HepG2 (cell line): ENCODE results near the gene WNK2. TPM values are rescaled to one million over a fixed set of nuclear protein-coding genes. Genes with fewer than 3 reads are reported as not detected.

Source experiments
- ATAC-seq: fragments of 200-7000 bp; cut with Tn5 transposase; 3 replicates; pipeline ENCODE4 v1.9.1; 2020; ENCODE audit warnings: mild to moderate bottlenecking, moderate library complexity
- BruUV-seq: library from RNA; stranded (reverse); fragments of 400-500 nt; replicated peaks from 2 replicates; lab custom pipeline; 2021; lab: Mats Ljungman, UMichigan
- CTCF ChIA-PET: fragments of 300-600 bp; formaldehyde crosslinking; extraction: SDS; loops from one replicate; lab custom pipeline; 2021; ENCODE audit warnings: low total read pairs, inconsistent platforms, low intra/inter-chr PET ratio; lab: Yijun Ruan, JAX
- POLR2A ChIA-PET: fragments of 350-600 bp; sonication (Branson Sonifier 250); formaldehyde crosslinking; loops from one replicate; lab custom pipeline; 2020; ENCODE audit warnings: antibody characterized with exemption, inconsistent platforms; lab: Yijun Ruan, JAX
- DNase-seq: peaks from one replicate; pipeline ENCODE4 v3.0.0-alpha.2; 2015; ENCODE audit warnings: low spot score
- FAIRE-seq: peaks from 3 replicates; lab custom pipeline; 2011; peaks lifted over from hg19 to GRCh38; lab: Jason Lieb, UNC
- H2AFZ ChIP-seq: one replicate; pipeline ENCODE4 v1.6.1; 2011; ENCODE audit warnings: low read length, inconsistent platforms
- H3K27ac ChIP-seq: fragments of 300-600 bp; 3 replicates; pipeline ENCODE4 v1.8.0; 2011; ENCODE audit warnings: mixed run types, mild to moderate bottlenecking, mixed read lengths, low read length, inconsistent platforms; ENCODE audit not compliant: insufficient read depth; ENCODE audit errors: extremely low read length
- H3K27me3 ChIP-seq, 2 experiments: fragments of 200-600 bp in 1 of 2; 2 replicates in 1 of 2; 3 replicates in 1 of 2; pipeline versions ENCODE4 v1.6.0 to v1.8.0; 2011; ENCODE audit warnings: low read length in 2 of 2, mild to moderate bottlenecking in 2 of 2, moderate library complexity in 2 of 2, inconsistent platforms in 1 of 2; ENCODE audit not compliant: insufficient read depth in 2 of 2, control insufficient read depth in 1 of 2
- H3K36me3 ChIP-seq, 2 experiments: fragments of 200-600 bp in 1 of 2; replicated peaks in 1 of 2; 2 replicates in 1 of 2; 3 replicates in 1 of 2; pipeline versions ENCODE4 v1.5.1 to v1.8.0; 2011; ENCODE audit warnings: low read length in 2 of 2, inconsistent platforms in 1 of 2; ENCODE audit not compliant: insufficient read depth in 2 of 2, control insufficient read depth in 1 of 2
- H3K4me1 ChIP-seq: 2 replicates; pipeline ENCODE4 v1.5.1; 2012; ENCODE audit warnings: low read length, inconsistent platforms; ENCODE audit not compliant: insufficient read depth
- H3K4me2 ChIP-seq: 2 replicates; pipeline ENCODE4 v1.6.0; 2011; ENCODE audit warnings: low read depth, low read length, inconsistent platforms
- H3K4me3 ChIP-seq, 3 experiments: fragments of 200-600 bp in 1 of 3; sonication (generic), shearing (Covaris generic) in 1 of 3; replicated peaks in 1 of 3; 2 replicates each; pipeline ENCODE4 v1.5.1; 2011 to 2016; ENCODE audit warnings: low read length in 3 of 3, inconsistent platforms in 2 of 3, low read depth in 2 of 3, mild to moderate bottlenecking in 2 of 3, control low read depth in 1 of 3, mixed read lengths in 1 of 3; ENCODE audit not compliant: insufficient read depth in 1 of 3
- H3K79me2 ChIP-seq: one replicate; pipeline ENCODE4 v1.6.1; 2011; ENCODE audit warnings: low read length, inconsistent platforms; ENCODE audit not compliant: insufficient read depth
- H3K9ac ChIP-seq: 2 replicates; pipeline ENCODE4 v1.6.0; 2011; ENCODE audit warnings: mild to moderate bottlenecking, low read depth, low read length, inconsistent platforms; ENCODE audit not compliant: insufficient read depth
- H3K9me3 ChIP-seq: 2 replicates; pipeline ENCODE4 v1.5.1; 2012; ENCODE audit warnings: mild to moderate bottlenecking, low read length
- H4K20me1 ChIP-seq: 2 replicates; pipeline ENCODE4 v1.6.0; 2011; ENCODE audit warnings: inconsistent platforms, mild to moderate bottlenecking, low read length, moderate library complexity; ENCODE audit not compliant: insufficient read depth
- CREB1 ChIP-seq, 2 experiments: fragments of 450-650 bp in 1 of 2; IDR thresholded peaks; 2 replicates each; pipeline ENCODE4 v1.6.1; 2016 to 2017; ENCODE audit warnings: control low read depth in 1 of 2, mild to moderate bottlenecking in 1 of 2, missing compliant biosample characterization in 1 of 2, missing genetic modification characterization in 1 of 2
- KLF11 ChIP-seq: IDR thresholded peaks from 2 replicates; pipeline ENCODE4 v1.6.1; 2016; ENCODE audit warnings: missing compliant biosample characterization
- SKIL ChIP-seq: sonication (generic); formaldehyde crosslinking; IDR thresholded peaks from 2 replicates; pipeline ENCODE4 v1.8.0; 2022; ENCODE audit warnings: missing genetic modification reagents, mild to moderate bottlenecking, moderate library complexity, borderline replicate concordance
- TBX3 ChIP-seq: fragments of 450-650 bp; IDR thresholded peaks from 2 replicates; pipeline ENCODE4 v1.6.1; 2017; ENCODE audit warnings: antibody characterized with exemption, mild to moderate bottlenecking, inconsistent platforms, borderline replicate concordance
- ZNF414 ChIP-seq: sonication (generic); formaldehyde crosslinking; IDR thresholded peaks from 2 replicates; pipeline ENCODE4 v1.5.0; 2020; ENCODE audit warnings: missing genetic modification reagents
- WGBS: methylation state at CpG from one replicate; pipeline ENCODE4 v1.1.6; 2017; ENCODE audit warnings: low lambda C conversion rate; 5-methylcytosine and 5-hydroxymethylcytosine counted together
- in situ Hi-C: cut with HindIII; loops from 2 replicates; pipeline ENCODE4 v1.10.0; 2017; ENCODE audit warnings: low pct_unique_long_range_greater_than_20kb; ENCODE audit not compliant: extremely low pct_ligation_motif_present
- intact Hi-C: fragments of 100-400 bp; cut with micrococcal nuclease; formaldehyde crosslinking; loops from one replicate; pipeline ENCODE4 v1.10.0; 2022; ENCODE audit not compliant: unreplicated experiment
- polyA plus RNA-seq, 8 experiments: library from polyadenylated mRNA; depleted of rRNA in 3 of 8; stranded (reverse) in 7 of 8; unstranded in 1 of 8; fragments of >200 nt; fragmentation: Illumina TruSeq in 4 of 8; extraction: Trizol in 4 of 8; gene quantifications; 2 replicates each; pipeline versions ENCODE4 v1.2.1 to v1.2.3, GENCODE V29; 2011 to 2016; ENCODE audit warnings: low read depth in 4 of 8, missing spikeins in 1 of 8, mixed read lengths in 1 of 8; ENCODE audit not compliant: insufficient read depth in 1 of 8
- total RNA-seq, 5 experiments: library from RNA; depleted of rRNA; stranded (reverse); fragments of >200 nt; fragmentation: Illumina TruSeq; extraction: Trizol; gene quantifications; 2 replicates each; pipeline ENCODE4 v1.2.3, GENCODE V29; 2016; ENCODE audit warnings: low read depth in 1 of 5

Gene WNK2
- total and polyA plus RNA-seq, 2 of the 13 experiments (the other 11 are each of a cell fraction or from before 2014, with no cell fraction given): 10.5 to 12.0 TPM

- in situ Hi-C loops: no loop called here
- H4K20me1 ChIP-seq: no peaks in the 10 kb centered on the region
- no peaks in the 10 kb centered on the region for H3K4me1 ChIP-seq
- H3K79me2 ChIP-seq: no peaks in the 10 kb centered on the region
- no peak for ATAC-seq
- CTCF ChIA-PET: interaction anchor here (2.5 kb wide), 1 partner anchor 27 kb away, joined by 7 read pairs; no protein-coding TSS in a partner anchor
- 96% methylated on average over 7 of the region's 7 CpGs for WGBS
- H3K27ac ChIP-seq: no peak overlapping the region
- no peak for FAIRE-seq
- no peaks in the 10 kb centered on the region for H3K9me3 ChIP-seq
- H3K4me2 ChIP-seq: no peak overlapping the region
- no peak overlapping the region for H3K4me3 ChIP-seq
- TF ChIP-seq TBX3: no peak
- no peak for TF ChIP-seq KLF11 (CRISPR knock-in tag)
- TF ChIP-seq ZNF414: no peak
- no peak for TF ChIP-seq CREB1 (IDR thresholded peaks at IDR 0.05)
- no peak for TF ChIP-seq CREB1 (CRISPR knock-in tag; IDR thresholded peaks at IDR 0.05)
- TF ChIP-seq SKIL (CRISPR knock-in tag): no peak
- no peak for DNase-seq
- H3K9ac ChIP-seq: no peak overlapping the region
- peaks cover 3 to 13% of the 10 kb centered on the region in 2 experiments; a peak in 3 of 5 replicates for H3K36me3 ChIP-seq
- no TSS peak for BruUV-seq
- no peak overlapping the region for H2AFZ ChIP-seq
- POLR2A ChIA-PET: no interaction called here
- intact Hi-C loops: no loop called here
- no peaks in the 10 kb centered on the region for H3K27me3 ChIP-seq
Observed at GRCh38 chr9:93278144-93278543, 94.2 kb downstream of the WNK2 start.
